Natural killer cell (primary cell): Measurements from ENCODE around the gene NDUFV3. TPM values are rescaled to one million over a fixed set of nuclear protein-coding genes. Genes with fewer than 3 reads are reported as not detected.

Source experiments
- ATAC-seq, 3 donors: fragments of 150-1000 bp in 2 of 3; fragments of 200-7000 bp in 1 of 3; cut with Tn5 transposase; 1 replicate in 1 of 3; 2 replicates in 2 of 3; pipeline ENCODE4 v1.10.0; 2021; ENCODE audit warnings: mild to moderate bottlenecking in 2 of 3, moderate library complexity in 2 of 3
- DNase-seq, 2 donors: peaks; one replicate each; pipeline versions ENCODE4 v3.0.0 to v3.0.0-alpha.2; 2013 to 2021; ENCODE audit warnings: mixed read lengths in 1 of 2
- H3K27ac ChIP-seq: one replicate; pipeline ENCODE4 v1.5.1; 2013; ENCODE audit warnings: mild to moderate bottlenecking, low read length
- H3K27me3 ChIP-seq: one replicate; pipeline ENCODE4 v1.6.1; 2013; ENCODE audit warnings: low read length; ENCODE audit not compliant: control insufficient read depth, insufficient read depth
- H3K36me3 ChIP-seq: one replicate; pipeline ENCODE4 v1.6.1; 2013; ENCODE audit warnings: low read length; ENCODE audit not compliant: control insufficient read depth, insufficient read depth
- H3K4me1 ChIP-seq: one replicate; pipeline ENCODE4 v1.6.1; 2013; ENCODE audit warnings: low read length; ENCODE audit not compliant: control insufficient read depth, insufficient read depth
- H3K4me3 ChIP-seq: one replicate; pipeline ENCODE4 v1.5.1; 2013; ENCODE audit warnings: low read length
- H3K9me3 ChIP-seq: one replicate; pipeline ENCODE4 v1.6.1; 2013; ENCODE audit warnings: low read length; ENCODE audit not compliant: control insufficient read depth, insufficient read depth
- H3K27ac Mint-ChIP-seq, 2 donors: one replicate each; pipeline ENCODE4 v1.8.0; 2022; ENCODE audit warnings: mild to moderate bottlenecking in 2 of 2, mixed read lengths in 2 of 2, moderate library complexity in 1 of 2
- H3K27me3 Mint-ChIP-seq, 2 donors: one replicate each; pipeline ENCODE4 v1.8.0; 2022; ENCODE audit warnings: low read depth in 2 of 2, mixed read lengths in 2 of 2
- H3K36me3 Mint-ChIP-seq: one replicate; pipeline ENCODE4 v1.8.0; 2022; ENCODE audit warnings: mixed read lengths
- H3K4me1 Mint-ChIP-seq, 2 donors: one replicate each; pipeline ENCODE4 v1.8.0; 2022; ENCODE audit warnings: mixed read lengths in 2 of 2
- H3K4me3 Mint-ChIP-seq: one replicate; pipeline ENCODE4 v1.8.0; 2022; ENCODE audit warnings: mild to moderate bottlenecking, moderate library complexity, mixed read lengths
- H3K9me3 Mint-ChIP-seq, 2 donors: one replicate each; pipeline ENCODE4 v1.8.0; 2022; ENCODE audit warnings: mixed read lengths in 2 of 2
- CTCF ChIP-seq: fragments of 200-600 bp; IDR thresholded peaks from one replicate; pipeline ENCODE4 v1.8.0; 2022; ENCODE audit warnings: antibody characterized with exemption
- WGBS: methylation state at CpG from one replicate; pipeline ENCODE4 v1.1.7; 2013; ENCODE audit warnings: missing lambda C conversion rate; ENCODE audit not compliant: insufficient coverage; 5-methylcytosine and 5-hydroxymethylcytosine counted together
- intact Hi-C: fragments of 100-400 bp; cut with micrococcal nuclease; formaldehyde crosslinking; loops from one replicate; pipeline ENCODE4 v1.14.2; 2022
- total RNA-seq, 4 donors: library from RNA; stranded (reverse); fragments of 120-200 nt in 1 of 4; gene quantifications; one replicate each; pipeline versions ENCODE4 v1.2.3 to v1.2.4, GENCODE V29; 2013 to 2022

The NDUFV3 gene
- total RNA-seq, 3 donors from 2014 or later (not counting 1 experiment from before 2014, with no cell fraction given) = 21.8 to 25.7 (median 23.9) TPM

- Histone ChIP-seq H3K4me3 (no peak overlapping the region), H3K27ac (no peak overlapping the region), H3K9me3 (no peaks in the 10 kb centered on the region), H3K27me3 (no peaks in the 10 kb centered on the region), H3K36me3 (peaks cover 70% of the 10 kb centered on the region), H3K4me1 (peaks cover 6% of the 10 kb centered on the region)
- peaks cover 7% of the 10 kb centered on the region for H3K36me3 Mint-ChIP-seq
- H3K4me3 Mint-ChIP-seq = no peak overlapping the region
- no peaks in the 10 kb centered on the region for H3K9me3 Mint-ChIP-seq
- no peak overlapping the region for H3K27ac Mint-ChIP-seq
- no peak for TF ChIP-seq CTCF
- no peaks in the 10 kb centered on the region for H3K27me3 Mint-ChIP-seq
- no peak for ATAC-seq
- peaks cover 0 to 4% of the 10 kb centered on the region in 2 donors for H3K4me1 Mint-ChIP-seq
- DNase-seq = no peak
- intact Hi-C loops = no loop called here
- 97% methylated on average over 20 of the region's 20 CpGs for WGBS
These were observed 39.5 kb upstream of the NDUFV3 start for GRCh38 chr21:42853621-42854020.

- Mint-ChIP-seq H3K27ac (no peak overlapping the region), H3K36me3 (peaks cover under 1% of the 10 kb centered on the region), H3K27me3 (no peaks in the 10 kb centered on the region), H3K9me3 (no peaks in the 10 kb centered on the region), H3K4me3 (no peak overlapping the region), H3K4me1 (peaks cover 0 to 4% of the 10 kb centered on the region in 2 donors)
- TF ChIP-seq CTCF = no peak
- Histone ChIP-seq H3K27me3 (no peaks in the 10 kb centered on the region), H3K9me3 (no peaks in the 10 kb centered on the region), H3K4me1 (peaks cover 6% of the 10 kb centered on the region), H3K36me3 (peaks cover 75% of the 10 kb centered on the region), H3K4me3 (no peak overlapping the region), H3K27ac (no peak overlapping the region)
- DNase-seq (no peak), ATAC-seq (no peak)
- intact Hi-C loops = no loop called here
- 92% methylated on average over 28 of the region's 28 CpGs for WGBS
These were observed 38.7 kb upstream of the NDUFV3 start for GRCh38 chr21:42854246-42855010.

GRCh38 chr21:42855171-42855936 is 37.8 kb upstream of the NDUFV3 start:
- no peak for TF ChIP-seq CTCF
- Histone ChIP-seq H3K4me1 (peaks cover 6% of the 10 kb centered on the region), H3K4me3 (no peak overlapping the region), H3K27me3 (no peaks in the 10 kb centered on the region), H3K9me3 (no peaks in the 10 kb centered on the region), H3K27ac (no peak overlapping the region), H3K36me3 (peaks cover 74% of the 10 kb centered on the region)
- Mint-ChIP-seq H3K36me3 (no peaks in the 10 kb centered on the region), H3K9me3 (no peaks in the 10 kb centered on the region), H3K4me1 (peaks cover 0 to 4% of the 10 kb centered on the region in 2 donors), H3K27ac (no peak overlapping the region), H3K4me3 (no peak overlapping the region), H3K27me3 (no peaks in the 10 kb centered on the region)
- DNase-seq = no peak
- intact Hi-C loops = no loop called here
- ATAC-seq = no peak
- 93% methylated on average over 19 of the region's 19 CpGs for WGBS
